HG02943 (cell line): ENCODE results near the gene SELENON.

Source experiments
- ATAC-seq: cut with Tn5 transposase; IDR thresholded peaks from one replicate; pipeline ENCODE4 v1.9.1; 2021; ENCODE audit warnings: mild to moderate bottlenecking, low read depth, moderate library complexity; ENCODE audit not compliant: unreplicated experiment

Gene SELENON

GRCh38 chr1:25769625-25770383, 30.2 kb upstream of the SELENON start:
- ATAC-seq = no peak

- ATAC-seq = no peak
Measured at GRCh38 chr1:25770541-25771220, 29.3 kb upstream of the SELENON start.

GRCh38 chr1:25771221-25772114, 28.5 kb upstream of the SELENON start:
- no peak for ATAC-seq

GRCh38 chr1:25772164-25772563, 27.8 kb upstream of the SELENON start:
- no peak for ATAC-seq

- no peak for ATAC-seq
Measured at GRCh38 chr1:25772692-25773245, 27.2 kb upstream of the SELENON start.

- ATAC-seq = no peak
Measured at GRCh38 chr1:25773441-25774125, 26.4 kb upstream of the SELENON start.

GRCh38 chr1:25774206-25774803, 25.7 kb upstream of the SELENON start:
- no peak for ATAC-seq

GRCh38 chr1:25774921-25775771, 24.8 kb upstream of the SELENON start:
- no peak for ATAC-seq

- ATAC-seq = no peak
Measured at GRCh38 chr1:25779388-25779787, 20.6 kb upstream of the SELENON start.

GRCh38 chr1:25779894-25780293, 20.1 kb upstream of the SELENON start:
- ATAC-seq = no peak

GRCh38 chr1:25780318-25781129, 19.5 kb upstream of the SELENON start:
- ATAC-seq = no peak

GRCh38 chr1:25781130-25781433, 18.9 kb upstream of the SELENON start:
- ATAC-seq = no peak

- no peak for ATAC-seq
Measured at GRCh38 chr1:25782608-25783201, 17.3 kb upstream of the SELENON start.

- no peak for ATAC-seq
Measured at GRCh38 chr1:25784575-25785051, 15.4 kb upstream of the SELENON start.

- ATAC-seq = no peak
Measured at GRCh38 chr1:25785333-25786067, 14.5 kb upstream of the SELENON start.

- no peak for ATAC-seq
Measured at GRCh38 chr1:25786887-25787759, 12.9 kb upstream of the SELENON start.
